GM23338 (cell line): ENCODE data around the gene SLC6A3. TPM values are rescaled to one million over a fixed set of nuclear protein-coding genes. Genes with fewer than 3 reads are reported as not detected.

Experiments
- ATAC-seq: fragments of 200-7000 bp; cut with Tn5 transposase; 3 replicates; pipeline ENCODE4 v1.9.1; 2020
- DNase-seq: peaks from one replicate; pipeline ENCODE4 v3.0.0-alpha.2; 2015; ENCODE audit warnings: low spot score
- H2AFZ ChIP-seq: fragments of 200-600 bp; sonication (generic); 2 replicates; pipeline ENCODE4 v1.8.0; 2016; ENCODE audit warnings: antibody characterized with exemption, mild to moderate bottlenecking, moderate library complexity
- H3F3A ChIP-seq: fragments of 200-600 bp; sonication (generic); replicated peaks from 2 replicates; pipeline ENCODE4 v1.8.0; 2017; ENCODE audit warnings: antibody characterized with exemption, mixed run types, low read depth
- H3K27ac ChIP-seq: fragments of 200-600 bp; sonication (generic); 2 replicates; pipeline ENCODE4 v1.6.1; 2016; ENCODE audit warnings: low read depth
- H3K27me3 ChIP-seq: fragments of 200-600 bp; sonication (generic); 2 replicates; pipeline ENCODE4 v1.8.0; 2016; ENCODE audit warnings: mild to moderate bottlenecking, mixed run types, moderate library complexity; ENCODE audit not compliant: insufficient read depth
- H3K36me3 ChIP-seq: fragments of 200-600 bp; sonication (generic); 2 replicates; pipeline ENCODE4 v1.8.0; 2016; ENCODE audit warnings: mild to moderate bottlenecking; ENCODE audit not compliant: insufficient read depth
- H3K4me1 ChIP-seq: fragments of 200-600 bp; sonication (generic); 2 replicates; pipeline ENCODE4 v1.8.0; 2016; ENCODE audit warnings: mild to moderate bottlenecking, moderate library complexity; ENCODE audit not compliant: insufficient read depth
- H3K4me2 ChIP-seq: fragments of 200-600 bp; sonication (generic); 2 replicates; pipeline ENCODE4 v1.7.1; 2017; ENCODE audit warnings: mixed run types
- H3K4me3 ChIP-seq: fragments of 200-600 bp; sonication (generic); 2 replicates; pipeline ENCODE4 v1.6.1; 2016; ENCODE audit warnings: mixed run types
- H3K79me2 ChIP-seq: fragments of 200-600 bp; sonication (generic); replicated peaks from 2 replicates; pipeline ENCODE4 v1.8.0; 2017; ENCODE audit warnings: mild to moderate bottlenecking; ENCODE audit not compliant: insufficient read depth
- H3K9me2 ChIP-seq: fragments of 200-600 bp; sonication (generic); 2 replicates; pipeline ENCODE4 v1.8.0; 2017; ENCODE audit not compliant: insufficient read depth
- H4K20me1 ChIP-seq: fragments of 200-600 bp; sonication (generic); replicated peaks from 2 replicates; pipeline ENCODE4 v1.8.0; 2017; ENCODE audit warnings: mild to moderate bottlenecking; ENCODE audit not compliant: insufficient read depth
- H3K27ac Mint-ChIP-seq: 2 replicates; pipeline ENCODE4 v1.8.0; 2020; ENCODE audit warnings: inconsistent platforms, mild to moderate bottlenecking, moderate library complexity, mixed read lengths
- H3K27me3 Mint-ChIP-seq: 3 replicates; pipeline ENCODE4 v1.8.0; 2022; ENCODE audit warnings: low read depth, mild to moderate bottlenecking, moderate library complexity, mixed read lengths, inconsistent platforms; ENCODE audit not compliant: insufficient read depth, poor library complexity
- H3K36me3 Mint-ChIP-seq: 3 replicates; pipeline ENCODE4 v1.8.0; 2021; ENCODE audit warnings: low read depth, mild to moderate bottlenecking, inconsistent platforms, moderate library complexity, mixed read lengths
- H3K4me1 Mint-ChIP-seq: 3 replicates; pipeline ENCODE4 v1.8.0; 2020; ENCODE audit warnings: mild to moderate bottlenecking, inconsistent platforms, mixed read lengths
- H3K4me3 Mint-ChIP-seq: 3 replicates; pipeline ENCODE4 v1.8.0; 2021; ENCODE audit warnings: moderate library complexity, mild to moderate bottlenecking, inconsistent platforms, mixed read lengths
- H3K9me3 Mint-ChIP-seq: 3 replicates; pipeline ENCODE4 v1.8.0; 2020; ENCODE audit warnings: moderate library complexity, mild to moderate bottlenecking, inconsistent platforms, mixed read lengths
- CREB1 ChIP-seq: fragments of 250-450 bp; sonication (Bioruptor Pico); IDR thresholded peaks from 2 replicates; pipeline ENCODE4 v1.5.0; 2020; ENCODE audit warnings: low read depth, mild to moderate bottlenecking, moderate library complexity
- EZH2phosphoT487 ChIP-seq: fragments of 200-600 bp; sonication (generic); IDR thresholded peaks from one replicate; pipeline ENCODE4 v1.8.1; 2018; ENCODE audit warnings: antibody characterized with exemption; ENCODE audit not compliant: unreplicated experiment
- STAT1 ChIP-seq: IDR thresholded peaks from one replicate; pipeline ENCODE4 v1.6.1; 2016; ENCODE audit warnings: antibody characterized with exemption; ENCODE audit not compliant: unreplicated experiment
- ZNF114 ChIP-seq: fragments of 250-450 bp; sonication (Bioruptor Pico); IDR thresholded peaks from 2 replicates; pipeline ENCODE4 v1.5.0; 2020; ENCODE audit warnings: mild to moderate bottlenecking, moderate library complexity
- ZNF331 ChIP-seq: fragments of 250-450 bp; sonication (Bioruptor Pico); IDR thresholded peaks from 2 replicates; pipeline ENCODE4 v1.5.0; 2020; ENCODE audit warnings: low read depth, mild to moderate bottlenecking, moderate library complexity
- ZNF462 ChIP-seq: fragments of 250-450 bp; sonication (Bioruptor Pico); IDR thresholded peaks from 2 replicates; pipeline ENCODE4 v1.5.0; 2020; ENCODE audit warnings: mild to moderate bottlenecking, moderate library complexity
- polyA plus RNA-seq: library from polyadenylated mRNA; unstranded; fragments of >200 nt; fragmentation: Nextera tagmentation; extraction: Ambion mirVana; gene quantifications from 2 replicates; pipeline ENCODE4 v1.2.1, GENCODE V29; 2016
- total RNA-seq: library from RNA; depleted of rRNA; stranded (reverse); fragments of >200 nt; shearing (Covaris generic); gene quantifications from 2 replicates; pipeline ENCODE4 v1.2.3, GENCODE V29; 2014
- TF ChIP-seq, protein P1 (sequence below): IDR thresholded peaks from 2 replicates; pipeline ENCODE4 v1.6.1; 2016; ENCODE audit warnings: antibody characterized with exemption
- TF ChIP-seq, protein P2 (sequence below): IDR thresholded peaks from one replicate; pipeline ENCODE4 v1.6.1; 2018; ENCODE audit warnings: antibody characterized with exemption; ENCODE audit not compliant: unreplicated experiment

The SLC6A3 gene
- total and polyA plus RNA-seq, 2 experiments from 2014 or later: 0.76 to 1.0 TPM

GRCh38 chr5:1394881-1395860, 50.1 kb downstream of the SLC6A3 start:
- H3K27ac ChIP-seq: no peak overlapping the region
- DNase-seq (no peak), ATAC-seq (no peak)
- no peaks in the 10 kb centered on the region for H3K4me1 ChIP-seq
- peaks cover 7% of the 10 kb centered on the region for H3K27me3 Mint-ChIP-seq
- H3K79me2 ChIP-seq: no peaks in the 10 kb centered on the region
- H3F3A ChIP-seq: no peaks in the 10 kb centered on the region
- no peak overlapping the region for H3K4me3 ChIP-seq
- H2AFZ ChIP-seq: no peak overlapping the region
- H3K9me2 ChIP-seq: no peaks in the 10 kb centered on the region
- no peaks in the 10 kb centered on the region; the same call in 2 of the 3 replicates for H3K36me3 Mint-ChIP-seq
- TF ChIP-seq EZH2phosphoT487: no peak
- no peak for TF ChIP-seq ZNF331 (CRISPR knock-in tag)
- no peak for TF ChIP-seq CREB1 (CRISPR knock-in tag)
- TF ChIP-seq, protein P1, sequence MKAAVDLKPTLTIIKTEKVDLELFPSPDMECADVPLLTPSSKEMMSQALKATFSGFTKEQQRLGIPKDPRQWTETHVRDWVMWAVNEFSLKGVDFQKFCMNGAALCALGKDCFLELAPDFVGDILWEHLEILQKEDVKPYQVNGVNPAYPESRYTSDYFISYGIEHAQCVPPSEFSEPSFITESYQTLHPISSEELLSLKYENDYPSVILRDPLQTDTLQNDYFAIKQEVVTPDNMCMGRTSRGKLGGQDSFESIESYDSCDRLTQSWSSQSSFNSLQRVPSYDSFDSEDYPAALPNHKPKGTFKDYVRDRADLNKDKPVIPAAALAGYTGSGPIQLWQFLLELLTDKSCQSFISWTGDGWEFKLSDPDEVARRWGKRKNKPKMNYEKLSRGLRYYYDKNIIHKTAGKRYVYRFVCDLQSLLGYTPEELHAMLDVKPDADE: no peak
- no peak for TF ChIP-seq STAT1
- TF ChIP-seq, protein P2, sequence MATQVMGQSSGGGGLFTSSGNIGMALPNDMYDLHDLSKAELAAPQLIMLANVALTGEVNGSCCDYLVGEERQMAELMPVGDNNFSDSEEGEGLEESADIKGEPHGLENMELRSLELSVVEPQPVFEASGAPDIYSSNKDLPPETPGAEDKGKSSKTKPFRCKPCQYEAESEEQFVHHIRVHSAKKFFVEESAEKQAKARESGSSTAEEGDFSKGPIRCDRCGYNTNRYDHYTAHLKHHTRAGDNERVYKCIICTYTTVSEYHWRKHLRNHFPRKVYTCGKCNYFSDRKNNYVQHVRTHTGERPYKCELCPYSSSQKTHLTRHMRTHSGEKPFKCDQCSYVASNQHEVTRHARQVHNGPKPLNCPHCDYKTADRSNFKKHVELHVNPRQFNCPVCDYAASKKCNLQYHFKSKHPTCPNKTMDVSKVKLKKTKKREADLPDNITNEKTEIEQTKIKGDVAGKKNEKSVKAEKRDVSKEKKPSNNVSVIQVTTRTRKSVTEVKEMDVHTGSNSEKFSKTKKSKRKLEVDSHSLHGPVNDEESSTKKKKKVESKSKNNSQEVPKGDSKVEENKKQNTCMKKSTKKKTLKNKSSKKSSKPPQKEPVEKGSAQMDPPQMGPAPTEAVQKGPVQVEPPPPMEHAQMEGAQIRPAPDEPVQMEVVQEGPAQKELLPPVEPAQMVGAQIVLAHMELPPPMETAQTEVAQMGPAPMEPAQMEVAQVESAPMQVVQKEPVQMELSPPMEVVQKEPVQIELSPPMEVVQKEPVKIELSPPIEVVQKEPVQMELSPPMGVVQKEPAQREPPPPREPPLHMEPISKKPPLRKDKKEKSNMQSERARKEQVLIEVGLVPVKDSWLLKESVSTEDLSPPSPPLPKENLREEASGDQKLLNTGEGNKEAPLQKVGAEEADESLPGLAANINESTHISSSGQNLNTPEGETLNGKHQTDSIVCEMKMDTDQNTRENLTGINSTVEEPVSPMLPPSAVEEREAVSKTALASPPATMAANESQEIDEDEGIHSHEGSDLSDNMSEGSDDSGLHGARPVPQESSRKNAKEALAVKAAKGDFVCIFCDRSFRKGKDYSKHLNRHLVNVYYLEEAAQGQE: no peak
- TF ChIP-seq ZNF114 (CRISPR knock-in tag): no peak
- no peak for TF ChIP-seq ZNF462 (CRISPR knock-in tag)
- H3K4me3 Mint-ChIP-seq: no peak overlapping the region
- no peaks in the 10 kb centered on the region; the same call in 2 of the 3 replicates for H3K9me3 Mint-ChIP-seq
- no peaks in the 10 kb centered on the region for H4K20me1 ChIP-seq
- H3K4me2 ChIP-seq: no peak overlapping the region
- no peaks in the 10 kb centered on the region for H3K36me3 ChIP-seq
- no peaks in the 10 kb centered on the region for H3K27me3 ChIP-seq
- H3K4me1 Mint-ChIP-seq: peaks cover 6% of the 10 kb centered on the region
- no peak overlapping the region for H3K27ac Mint-ChIP-seq
